OCI-LY3 (cell line): ENCODE measurements around the gene TTF2.

Experiments
- H2AFZ ChIP-seq: fragments of 200-600, 300-600 bp; shearing (Covaris generic); 2 replicates; pipeline ENCODE4 v1.6.0; 2014; ENCODE audit warnings: antibody characterized with exemption, low read depth, low read length
- H3K27ac ChIP-seq: fragments of 200-600, 300-600 bp; sonication (generic); 2 replicates; pipeline ENCODE4 v1.5.1; 2014; ENCODE audit warnings: mild to moderate bottlenecking, low read length, moderate library complexity, mixed read lengths
- H3K27me3 ChIP-seq: fragments of 200-600, 300-600 bp; sonication (generic); 2 replicates; pipeline ENCODE4 v1.6.1; 2014; ENCODE audit warnings: low read depth, low read length, mixed read lengths
- H3K36me3 ChIP-seq: fragments of 200-600, 300-600 bp; sonication (generic); replicated peaks from 2 replicates; pipeline ENCODE3; 2014; ENCODE audit warnings: low read depth, low read length, mixed read lengths
- H3K4me1 ChIP-seq: fragments of 300-600, 200-600 bp; sonication (generic); 2 replicates; pipeline ENCODE4 v1.6.1; 2014; ENCODE audit warnings: low read length, mixed read lengths
- H3K4me2 ChIP-seq: fragments of 200-600, 300-600 bp; sonication (generic); 2 replicates; pipeline ENCODE4 v1.6.1; 2014; ENCODE audit warnings: low read length, mixed read lengths
- H3K4me3 ChIP-seq: fragments of 300-600, 200-600 bp; sonication (generic); 2 replicates; pipeline ENCODE4 v1.5.1; 2014; ENCODE audit warnings: antibody characterized with exemption, mild to moderate bottlenecking, low read length, moderate library complexity
- H3K79me2 ChIP-seq: fragments of 300-600, 200-600 bp; shearing (Covaris generic); 2 replicates; pipeline ENCODE4 v1.6.1; 2014; ENCODE audit warnings: mild to moderate bottlenecking, low read length, mixed read lengths
- H3K9ac ChIP-seq: fragments of 300-600, 200-600 bp; shearing (Covaris generic); 2 replicates; pipeline ENCODE4 v1.6.0; 2014; ENCODE audit warnings: mild to moderate bottlenecking, low read length, moderate library complexity
- H3K9me3 ChIP-seq: fragments of 200-600, 300-600 bp; shearing (Covaris generic); 2 replicates; pipeline ENCODE4 v1.6.1; 2014; ENCODE audit warnings: low read length, mixed read lengths; ENCODE audit not compliant: insufficient read depth
- H4K20me1 ChIP-seq: fragments of 200-600, 300-600 bp; sonication (generic); 2 replicates; pipeline ENCODE4 v1.6.1; 2016; ENCODE audit warnings: low read length, mixed read lengths; ENCODE audit not compliant: insufficient read depth
- CTCF ChIP-seq: fragments of 200-600, 300-600 bp; sonication (generic); IDR thresholded peaks from 2 replicates; pipeline ENCODE4 v1.5.1; 2014; ENCODE audit warnings: antibody characterized with exemption, low read length, low read depth
- EZH2phosphoT487 ChIP-seq: fragments of 200-600 bp; shearing (Covaris generic); IDR thresholded peaks from 2 replicates; pipeline ENCODE4 v1.6.1; 2018; ENCODE audit warnings: antibody characterized with exemption, mixed run types, low read depth

The TTF2 gene

DNA sequence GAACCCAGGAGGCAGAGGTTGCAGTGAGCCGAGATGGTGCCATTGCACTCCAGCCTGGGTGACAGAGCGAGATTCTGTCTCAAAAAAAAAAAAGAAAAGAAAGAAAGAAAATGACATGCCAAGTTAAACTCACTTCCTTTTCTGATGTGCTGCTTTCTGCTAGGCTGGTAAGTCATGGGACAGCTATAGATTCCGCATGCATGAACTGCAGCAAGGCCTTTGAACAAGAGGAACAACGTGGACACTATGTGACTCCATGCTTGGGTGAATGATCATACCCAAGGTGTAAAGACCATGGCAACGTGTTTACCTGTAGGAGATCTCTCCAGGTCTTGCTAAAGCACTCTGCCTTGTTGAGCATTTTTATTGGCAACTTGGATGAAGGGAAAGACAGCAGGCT is 10.3 kb upstream of the TTF2 start:
- Histone ChIP-seq H4K20me1 (no peaks in the 10 kb centered on the region), H3K4me3 (no peak overlapping the region), H3K27ac (no peak overlapping the region), H3K27me3 (no peaks in the 10 kb centered on the region), H2AFZ (no peak overlapping the region), H3K79me2 (no peaks in the 10 kb centered on the region), H3K9ac (no peak overlapping the region), H3K36me3 (no peaks in the 10 kb centered on the region), H3K4me1 (peaks cover 11% of the 10 kb centered on the region), H3K9me3 (no peaks in the 10 kb centered on the region), H3K4me2 (no peak overlapping the region)
- TF ChIP-seq CTCF (no peak), EZH2phosphoT487 (no peak)

GRCh38 chr1:117051224-117052064 is 8.7 kb upstream of the TTF2 start:
- no peaks in the 10 kb centered on the region for H3K36me3 ChIP-seq
- H3K9me3 ChIP-seq: no peaks in the 10 kb centered on the region
- H4K20me1 ChIP-seq: no peaks in the 10 kb centered on the region
- H2AFZ ChIP-seq: peak overlapping the region; percentile 16
- peak overlapping the region; percentile 88 for H3K4me2 ChIP-seq
- no peak for TF ChIP-seq EZH2phosphoT487
- TF ChIP-seq CTCF: no peak
- H3K4me1 ChIP-seq: peaks cover 11% of the 10 kb centered on the region
- no peaks in the 10 kb centered on the region for H3K79me2 ChIP-seq
- H3K27me3 ChIP-seq: no peaks in the 10 kb centered on the region
- peak overlapping the region; percentile 44 for H3K9ac ChIP-seq
- H3K4me3 ChIP-seq: peak overlapping the region; percentile 37
- H3K27ac ChIP-seq: no peak overlapping the region

DNA sequence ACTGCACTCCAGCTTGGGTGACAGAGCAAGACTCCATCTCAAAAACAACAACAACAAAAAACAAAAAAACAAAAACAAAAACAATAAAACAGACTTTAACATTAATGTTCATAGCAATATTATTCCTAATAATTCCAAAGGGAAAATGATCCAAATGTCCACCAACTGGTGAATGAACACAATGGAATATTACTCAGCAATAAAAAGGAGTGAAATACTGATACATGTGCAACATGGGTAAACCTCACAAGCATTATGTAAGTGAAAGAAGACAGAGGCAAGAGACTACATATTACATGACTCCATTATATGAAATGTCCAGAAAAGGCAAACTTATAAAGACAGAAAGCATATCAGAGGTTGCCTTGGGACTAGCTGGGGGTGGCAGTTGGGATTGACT is 6.1 kb upstream of the TTF2 start:
- H3K27me3 ChIP-seq: no peaks in the 10 kb centered on the region
- peaks cover 17% of the 10 kb centered on the region for H3K4me1 ChIP-seq
- H3K4me2 ChIP-seq: no peak overlapping the region
- TF ChIP-seq CTCF (no peak), EZH2phosphoT487 (no peak)
- H2AFZ ChIP-seq: no peak overlapping the region
- no peak overlapping the region for H3K9ac ChIP-seq
- no peaks in the 10 kb centered on the region for H3K36me3 ChIP-seq
- no peaks in the 10 kb centered on the region for H3K79me2 ChIP-seq
- no peaks in the 10 kb centered on the region for H4K20me1 ChIP-seq
- H3K27ac ChIP-seq: no peak overlapping the region
- no peaks in the 10 kb centered on the region for H3K9me3 ChIP-seq
- no peak overlapping the region for H3K4me3 ChIP-seq

DNA sequence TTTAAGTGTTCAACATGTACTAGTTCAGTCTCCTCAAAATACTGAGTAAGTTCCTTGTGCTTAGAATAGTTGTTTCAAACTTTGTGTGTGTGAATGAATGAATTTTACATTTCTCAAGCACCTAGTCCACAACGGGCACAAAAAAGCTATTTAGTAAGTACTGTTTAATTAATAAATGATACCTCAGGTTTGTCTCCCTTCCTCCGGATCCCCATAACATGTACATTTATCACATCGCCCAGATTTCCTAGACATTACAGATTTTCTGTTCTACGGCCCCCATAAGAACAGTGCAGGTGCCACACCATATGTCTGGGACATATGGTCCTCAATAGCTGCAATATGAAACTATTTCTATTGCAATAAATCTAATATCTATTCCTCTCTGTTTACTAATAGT is 1.3 kb upstream of the TTF2 start:
- peaks cover 22% of the 10 kb centered on the region for H3K79me2 ChIP-seq
- no peaks in the 10 kb centered on the region for H3K9me3 ChIP-seq
- no peak overlapping the region for H2AFZ ChIP-seq
- H3K4me1 ChIP-seq: peaks cover 26% of the 10 kb centered on the region
- peaks cover 4% of the 10 kb centered on the region; the same call in 1 of the 2 replicates for H4K20me1 ChIP-seq
- no peaks in the 10 kb centered on the region for H3K27me3 ChIP-seq
- TF ChIP-seq EZH2phosphoT487 (no peak), CTCF (no peak)
- H3K27ac ChIP-seq: peak overlapping the region; percentile 97
- H3K36me3 ChIP-seq: peaks cover 14% of the 10 kb centered on the region
- peak overlapping the region; percentile 93 for H3K9ac ChIP-seq
- H3K4me3 ChIP-seq: peak overlapping the region; percentile 95
- H3K4me2 ChIP-seq: peak overlapping the region; percentile 87
